ENCODE data around the gene SYCP2L. TPM values are rescaled to one million over a fixed set of nuclear protein-coding genes. Genes with fewer than 3 reads are reported as not detected.
"Not testable (repeated sequence)": the region's sequence is repeated elsewhere in the genome, so short reads cannot be mapped to it uniquely, and the experiment has no call there.

Gene SYCP2L
- total RNA-seq, 1 donor from 2014 or later, result 1.00 TPM

DNA sequence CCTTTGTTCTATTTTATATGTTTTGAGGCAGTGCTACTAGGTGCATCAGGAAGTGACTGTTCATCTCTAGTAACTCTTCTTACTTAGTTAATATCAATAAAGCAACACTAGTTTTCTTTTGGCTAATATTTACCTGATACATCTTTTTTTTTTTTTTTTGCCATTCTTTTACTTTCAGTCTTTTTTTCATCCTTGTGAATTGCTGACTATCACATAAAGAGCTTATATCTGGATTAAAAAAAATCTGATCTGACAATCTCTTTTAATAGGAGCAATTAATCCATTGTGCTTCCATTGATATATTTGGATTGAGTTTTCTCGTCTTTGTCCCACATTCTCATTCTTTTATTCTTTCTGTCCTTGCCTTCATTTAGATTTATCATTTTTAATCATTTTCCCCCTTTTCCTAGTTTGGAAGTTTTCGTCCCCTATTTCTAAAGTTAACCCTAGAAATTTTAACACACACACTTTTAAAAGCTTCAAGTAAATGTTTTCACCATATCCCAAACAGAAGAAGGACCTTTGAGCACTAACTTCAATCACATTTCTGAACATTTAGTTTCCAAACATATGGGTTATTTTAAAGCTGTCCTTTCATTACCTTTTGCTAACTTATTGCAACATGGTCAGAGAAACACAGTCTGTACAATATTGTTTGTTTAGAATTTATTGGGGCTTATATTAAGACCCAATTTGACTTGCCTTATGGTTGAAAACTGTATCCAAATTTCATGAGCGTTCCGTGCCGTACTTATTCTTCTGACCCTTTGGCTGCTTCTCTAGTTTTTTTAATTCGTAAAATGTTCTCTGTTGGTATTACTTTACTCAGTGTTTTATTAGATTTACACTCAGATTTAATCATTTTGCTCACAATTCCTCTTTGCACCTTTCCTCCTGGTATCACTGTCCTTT lies 63.0 kb downstream of the SYCP2L start:
- intact Hi-C loops (cut with DNase I), result loop anchor here (10.0 kb wide), 1 partner anchor 625 kb away; no protein-coding TSS in a partner anchor

DNA sequence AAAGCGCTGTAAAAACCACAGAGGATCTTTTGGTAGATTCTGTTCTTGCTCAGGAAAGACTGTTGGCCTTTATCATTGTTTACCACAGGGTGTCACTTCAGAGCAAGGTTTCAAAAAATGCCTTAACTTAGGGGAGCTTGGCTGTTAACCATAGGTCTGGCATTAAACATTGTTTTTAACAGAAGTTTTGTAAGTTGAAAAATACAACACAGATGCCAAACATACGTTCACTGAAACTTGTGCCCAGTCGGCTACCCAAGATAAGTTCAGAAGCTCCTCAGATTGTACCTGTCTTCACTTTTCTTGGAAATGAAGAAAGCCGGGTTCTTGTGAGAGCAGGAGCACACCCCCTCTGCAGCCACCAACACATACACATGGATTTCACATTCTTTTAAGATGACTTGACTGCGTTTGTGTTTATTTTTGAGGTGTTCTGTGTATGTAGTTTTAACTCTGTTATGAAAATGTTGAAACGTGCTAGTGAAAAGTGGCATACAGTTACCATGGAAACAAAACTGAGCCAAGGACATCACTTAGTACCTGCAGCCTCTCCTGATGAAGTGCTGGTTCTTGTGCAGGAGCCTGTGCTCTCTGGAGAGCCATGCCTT lies 64.9 kb downstream of the SYCP2L start:
- intact Hi-C loops (cut with DNase I), result loop anchor here (10.0 kb wide), 1 partner anchor 623 kb away; no protein-coding TSS in a partner anchor

More for the DNA sequence above, 63.0 kb downstream of the SYCP2L start:
- DNase-seq (ENCODE audit: low spot score), result no peak

DNA sequence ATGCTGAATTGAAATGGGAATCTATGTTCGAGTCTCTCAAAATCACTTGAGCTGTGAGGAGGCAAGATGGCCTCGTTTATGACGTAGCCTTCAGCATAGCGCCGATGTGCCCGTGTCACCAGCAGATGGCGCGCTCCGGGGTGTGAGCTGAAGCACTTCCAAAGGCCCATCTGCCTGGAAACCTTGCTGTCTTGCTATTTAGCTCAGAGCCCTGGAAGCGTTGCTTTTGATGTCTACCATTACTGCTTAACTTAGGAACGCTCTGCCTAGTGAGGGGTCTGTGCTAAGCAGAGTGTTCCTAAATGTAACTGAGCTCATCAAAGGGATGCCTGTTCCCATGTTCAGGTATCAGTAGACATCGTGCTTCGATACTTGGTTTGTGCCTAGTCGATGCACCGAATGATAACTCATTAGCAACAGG lies 67.7 kb downstream of the SYCP2L start:
- intact Hi-C loops (cut with DNase I), result loop anchor here (2.0 to 10.0 kb wide), 2 partner anchors 112 to 620 kb away; no protein-coding TSS in a partner anchor
- DNase-seq (ENCODE audit: low spot score), result no peak

More for the DNA sequence above, 64.9 kb downstream of the SYCP2L start:
- DNase-seq (ENCODE audit: low spot score), result no peak

DNA sequence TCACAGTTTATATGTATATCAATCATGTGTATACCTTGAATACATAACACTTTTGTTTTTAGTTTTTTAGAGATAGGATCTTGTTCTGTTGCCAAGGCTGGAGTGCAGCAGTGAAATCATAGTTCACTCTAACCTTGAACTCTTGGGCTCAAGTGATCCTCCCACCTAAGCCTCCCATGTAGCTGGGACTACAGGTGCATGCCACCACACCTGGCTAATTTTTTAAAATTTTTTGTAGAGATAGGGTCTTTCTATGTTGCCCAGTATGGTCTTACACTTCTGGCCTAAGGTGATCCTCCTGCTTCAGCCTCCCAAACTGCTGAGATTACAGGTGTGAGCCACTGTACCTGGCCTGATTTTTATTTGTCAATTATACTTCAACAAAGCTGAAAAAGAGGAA lies 69.9 kb downstream of the SYCP2L start:
- no peak for DNase-seq (ENCODE audit: low spot score)
- intact Hi-C loops (cut with DNase I), result loop anchor here (10.0 kb wide), 1 partner anchor 618 kb away; no protein-coding TSS in a partner anchor

DNA sequence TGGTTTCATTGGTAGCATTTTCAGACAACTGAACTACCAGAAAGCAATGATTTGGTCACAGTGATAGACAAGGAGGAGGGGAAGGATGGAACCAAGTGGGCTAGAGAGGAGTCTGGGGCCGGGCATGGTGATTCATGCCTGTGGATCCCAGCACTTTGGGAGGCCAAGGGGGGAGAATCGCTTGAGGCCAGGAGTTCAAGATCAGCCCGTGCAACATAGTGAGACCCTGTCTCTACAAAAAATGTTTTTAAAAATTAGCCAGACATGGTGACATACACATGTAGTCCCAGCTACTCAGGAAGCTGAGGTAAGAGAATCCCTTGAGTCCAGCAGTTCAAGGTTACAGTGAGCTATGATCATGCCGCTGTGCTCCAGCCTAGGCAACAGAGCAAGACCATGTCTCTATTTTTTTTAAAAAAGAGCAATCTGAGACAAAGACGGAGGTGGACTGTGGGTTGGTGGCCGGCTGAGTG lies 70.6 kb downstream of the SYCP2L start:
- intact Hi-C loops (cut with DNase I), result loop anchor here (10.0 kb wide), 1 partner anchor 617 kb away; no protein-coding TSS in a partner anchor
- DNase-seq (ENCODE audit: low spot score), result no peak

DNA sequence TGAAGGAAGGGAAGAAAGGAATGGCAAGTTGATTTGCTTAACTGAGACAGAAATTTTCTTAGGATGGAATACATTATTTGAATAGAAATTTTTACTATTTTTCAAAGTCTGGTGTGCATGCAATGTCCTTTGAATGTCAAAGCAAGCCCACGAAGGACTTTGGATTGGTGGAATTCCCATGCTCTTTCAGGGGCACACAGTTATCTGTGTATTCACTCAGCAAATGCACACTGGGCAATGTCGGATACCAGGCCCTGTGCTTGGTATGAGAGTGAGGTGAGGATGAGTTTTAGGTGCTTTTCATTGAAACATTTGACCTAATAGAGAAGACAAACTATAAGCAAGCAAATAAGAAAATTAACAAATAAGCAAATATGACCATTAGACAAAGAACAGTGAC lies 73.3 kb downstream of the SYCP2L start:
- intact Hi-C loops (cut with DNase I), result no loop called here

DNA sequence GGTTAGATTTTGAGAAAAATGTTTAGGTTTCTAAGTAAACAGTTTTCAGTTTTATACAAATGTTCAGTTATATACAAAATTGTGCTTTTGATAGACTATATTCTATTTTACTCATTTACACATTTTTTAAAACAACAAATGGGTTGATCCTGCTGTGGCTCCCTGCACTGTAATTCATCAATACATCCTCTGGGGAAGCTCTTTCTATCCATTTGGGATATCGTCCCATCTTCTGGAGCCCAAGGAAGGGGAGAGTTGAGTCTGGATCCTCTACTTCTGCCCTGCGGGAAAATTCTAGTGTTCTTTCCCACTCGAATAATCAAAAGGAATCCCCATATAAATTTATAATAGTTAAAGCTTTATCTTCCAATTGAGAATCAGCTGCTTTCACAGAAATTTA lies 75.0 kb downstream of the SYCP2L start:
- intact Hi-C loops (cut with DNase I), result no loop called here
- DNase-seq (ENCODE audit: low spot score), result no peak

More for the DNA sequence above, 73.3 kb downstream of the SYCP2L start:
- DNase-seq (ENCODE audit: low spot score), result no peak

DNA sequence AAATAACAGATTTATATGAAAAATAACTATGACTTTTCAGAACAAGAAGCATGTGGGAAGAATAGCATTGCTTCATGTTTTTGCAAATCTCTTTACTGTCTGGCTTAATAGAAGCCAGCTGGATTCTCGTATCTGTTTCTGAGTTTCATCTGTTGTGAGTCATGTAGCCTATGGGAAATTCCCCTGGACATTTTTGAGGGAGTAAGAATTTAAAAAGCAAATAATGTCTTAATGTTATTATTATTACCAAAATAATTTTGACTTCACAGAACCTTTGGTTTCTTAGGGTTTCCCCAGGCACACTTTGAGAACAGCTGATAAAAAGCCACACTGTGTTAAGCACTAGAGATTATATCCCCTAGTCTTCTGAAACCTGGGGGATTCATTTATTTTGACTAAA lies 75.8 kb downstream of the SYCP2L start:
- intact Hi-C loops (cut with DNase I), result no loop called here

DNA sequence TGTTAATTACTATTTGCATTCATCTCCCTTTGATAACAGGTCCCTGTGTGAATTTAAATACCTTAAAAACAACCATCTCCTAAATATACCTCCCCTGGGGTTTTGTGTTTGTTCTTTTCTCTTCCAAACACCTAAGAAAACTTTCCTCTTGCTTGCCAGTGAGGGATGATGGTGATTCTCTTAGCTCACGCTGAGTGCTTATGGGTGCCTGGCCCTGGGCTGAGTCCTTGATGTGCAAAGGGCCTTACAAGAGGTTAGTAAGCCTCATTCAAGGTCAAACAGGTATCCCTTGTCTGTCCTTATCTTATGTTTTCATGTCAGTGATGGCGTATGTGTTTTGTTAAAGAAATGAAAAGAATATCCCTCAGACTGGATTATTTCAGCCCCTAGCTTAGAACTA lies 76.3 kb downstream of the SYCP2L start:
- DNase-seq (ENCODE audit: low spot score), result no peak
- intact Hi-C loops (cut with DNase I), result no loop called here

More for the DNA sequence above, 75.8 kb downstream of the SYCP2L start:
- no peak for DNase-seq (ENCODE audit: low spot score)

DNA sequence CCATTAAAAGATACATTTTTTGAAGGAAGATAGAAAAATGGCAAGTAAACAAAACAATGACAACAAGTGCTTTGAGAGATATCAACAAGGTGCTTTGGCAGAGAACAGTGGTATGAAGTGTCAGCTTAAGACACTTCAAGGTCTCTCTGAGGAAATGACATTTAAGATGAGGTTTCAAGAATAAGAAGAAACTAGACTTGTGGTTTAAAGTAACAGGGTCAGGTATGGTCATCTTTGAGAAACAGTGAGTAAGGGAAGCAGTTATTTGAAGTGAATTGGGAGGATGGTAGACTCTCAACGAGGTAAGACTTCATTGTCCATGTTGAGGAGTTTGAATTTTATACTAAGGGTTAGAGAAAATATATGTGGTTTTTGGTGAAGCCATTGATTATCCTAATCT lies 77.8 kb downstream of the SYCP2L start:
- no peak for DNase-seq (ENCODE audit: low spot score)
- intact Hi-C loops (cut with DNase I), result no loop called here

DNA sequence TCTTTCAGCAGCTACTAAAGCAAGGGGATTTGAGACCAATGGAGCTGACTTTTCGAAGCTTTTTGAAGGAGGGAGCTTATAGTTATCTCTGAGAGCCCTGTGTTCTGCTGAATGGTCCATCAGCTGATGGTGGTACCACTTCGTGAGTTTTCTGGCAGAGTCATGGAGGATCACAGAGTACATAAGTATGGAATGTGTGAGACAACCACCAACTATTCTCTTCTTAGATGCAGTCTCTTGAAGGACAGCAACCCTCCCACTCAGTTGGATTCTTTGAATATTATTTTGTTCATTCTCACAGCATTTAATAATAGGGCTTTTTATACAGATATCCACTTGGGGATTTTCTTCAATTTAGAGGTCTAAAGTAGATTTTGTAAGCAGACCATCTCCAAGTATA lies 81.9 kb downstream of the SYCP2L start:
- intact Hi-C loops (cut with DNase I), result no loop called here
- no peak for DNase-seq (ENCODE audit: low spot score)

DNA sequence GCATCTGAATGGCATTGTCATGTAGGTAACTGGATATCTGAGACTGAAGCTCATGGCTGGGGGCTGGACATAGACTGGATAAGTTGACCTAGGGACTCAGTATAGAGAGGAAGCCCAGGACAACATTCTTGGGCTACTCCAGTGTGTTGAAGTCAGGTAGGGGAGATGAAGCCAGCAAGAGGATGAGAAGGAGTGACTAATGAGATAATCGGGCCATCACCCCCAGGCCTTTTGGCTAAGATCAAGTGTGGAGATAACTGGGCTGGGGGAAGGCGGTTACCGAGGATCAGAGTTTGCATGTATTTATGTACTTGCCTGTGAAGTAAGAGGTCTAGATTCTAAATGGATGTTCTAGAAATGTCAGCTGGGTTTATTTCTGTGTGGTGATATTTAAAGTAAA lies 83.9 kb downstream of the SYCP2L start:
- no peak for DNase-seq (ENCODE audit: low spot score)
- intact Hi-C loops (cut with DNase I), result no loop called here

DNA sequence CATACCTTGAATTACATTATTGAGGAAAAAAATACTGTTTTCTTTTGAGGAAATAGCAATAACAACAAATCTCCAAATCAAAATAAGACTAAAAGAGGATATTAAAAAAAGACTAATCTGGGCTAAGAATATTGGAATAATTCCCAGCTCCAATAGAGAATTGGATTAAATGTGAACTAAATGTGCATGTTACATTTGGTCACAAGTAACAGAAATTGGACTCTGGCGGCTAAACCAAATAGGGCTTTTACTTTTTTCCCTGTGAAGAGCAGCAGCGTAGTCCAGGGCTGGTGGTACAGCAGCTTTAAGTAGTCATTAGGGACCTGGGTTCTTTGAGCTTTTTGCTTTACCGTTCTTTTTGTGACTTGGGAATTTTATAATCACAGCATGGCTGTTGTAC lies 85.3 kb downstream of the SYCP2L start:
- no peak for DNase-seq (ENCODE audit: low spot score)
- intact Hi-C loops (cut with DNase I), result no loop called here

DNA sequence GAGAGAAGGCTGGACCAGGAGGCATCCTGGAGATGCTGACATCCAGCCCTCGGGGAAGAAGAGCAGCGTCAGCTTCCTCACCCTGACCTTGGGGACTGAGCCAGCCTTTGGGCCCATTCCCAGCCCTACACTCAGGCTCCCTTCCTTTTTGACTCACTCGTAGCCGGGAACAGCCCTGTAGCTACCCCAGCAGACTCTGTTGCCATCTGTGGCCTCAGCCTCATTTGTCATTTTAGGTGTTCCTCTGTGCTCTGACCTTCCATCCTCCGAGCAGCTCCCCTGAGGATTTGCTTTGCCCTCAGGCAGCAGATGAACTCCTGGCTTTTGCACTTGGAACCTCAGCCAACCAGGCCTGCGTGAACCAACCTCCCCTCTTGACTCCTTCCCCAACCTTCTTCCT lies 89.7 kb downstream of the SYCP2L start:
- DNase-seq (ENCODE audit: low spot score), result no peak
- intact Hi-C loops (cut with DNase I), result no loop called here

DNA sequence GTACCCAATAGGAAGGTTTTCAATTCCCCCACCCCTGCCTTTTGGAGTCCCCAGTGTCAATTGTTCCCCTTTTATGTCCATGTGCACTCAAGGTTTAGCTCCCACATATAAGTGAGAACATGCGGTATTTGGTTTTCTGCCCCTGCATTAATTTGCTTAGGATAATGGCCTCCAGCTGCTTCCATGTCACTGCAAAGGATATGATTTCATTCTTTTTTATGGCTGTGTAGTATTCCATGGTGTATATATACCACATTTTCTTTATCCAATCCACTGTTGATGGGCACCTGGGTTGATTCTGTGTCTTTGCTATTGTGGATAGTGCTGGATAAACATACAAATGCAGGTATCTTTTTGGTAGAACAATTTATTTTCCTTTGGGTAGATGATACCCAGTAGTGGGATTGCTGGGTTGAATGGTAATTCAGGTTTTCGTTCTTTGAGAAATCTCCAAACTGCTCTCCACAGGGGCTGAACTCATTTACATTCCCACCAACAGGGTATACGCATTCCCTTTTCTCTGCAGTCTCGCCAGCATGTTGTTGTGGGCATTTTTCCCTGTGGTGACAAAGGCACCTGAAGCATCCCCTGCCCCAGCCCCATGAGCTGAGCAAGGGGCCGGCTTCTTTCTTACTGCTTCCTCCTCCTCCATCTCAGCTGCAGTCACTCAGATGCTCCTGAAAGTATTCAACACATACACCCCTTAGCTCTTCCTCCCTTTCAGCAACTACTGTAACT lies 90.5 kb downstream of the SYCP2L start:
- DNase-seq (ENCODE audit: low spot score), result no peak
- intact Hi-C loops (cut with DNase I), result no loop called here

DNA sequence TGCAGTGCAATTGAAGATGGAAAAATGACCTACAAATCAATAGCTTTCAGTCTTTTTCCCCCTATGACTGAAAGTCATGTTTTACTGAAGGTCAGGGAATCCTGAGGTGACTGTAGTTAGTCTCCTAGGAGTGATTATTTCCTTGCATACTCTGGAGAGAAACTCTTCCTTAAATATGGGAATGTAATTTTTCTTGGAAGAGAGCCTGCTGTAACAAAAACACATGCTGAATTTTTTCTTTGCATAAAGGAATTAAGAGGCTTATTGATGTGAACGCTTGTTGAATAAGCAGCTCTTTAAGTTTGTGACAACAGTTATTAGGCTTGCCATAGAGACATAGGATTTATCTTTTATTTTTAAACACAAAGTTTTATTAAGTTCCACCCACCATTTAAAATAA lies 92.8 kb downstream of the SYCP2L start:
- intact Hi-C loops (cut with DNase I), result no loop called here
- no peak for DNase-seq (ENCODE audit: low spot score)

DNA sequence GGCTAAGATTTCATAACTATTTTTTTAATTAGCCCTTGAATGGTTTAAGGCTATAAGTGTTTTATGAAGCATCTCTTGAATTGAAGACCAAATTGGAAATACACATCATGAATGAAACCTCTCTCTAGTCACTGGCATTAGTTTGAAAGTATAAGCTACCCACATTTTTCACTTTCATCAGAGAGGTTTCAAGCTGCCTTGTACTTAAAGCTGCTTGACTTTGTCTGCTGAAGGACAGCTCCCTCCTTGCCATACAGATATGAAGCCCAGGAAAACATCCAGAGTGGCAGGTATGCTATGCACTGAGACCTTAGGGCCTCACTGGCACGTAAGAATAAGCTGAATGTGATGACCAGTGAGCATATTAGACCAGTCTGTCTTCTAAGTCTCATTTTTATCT lies 94.6 kb downstream of the SYCP2L start:
- intact Hi-C loops (cut with DNase I), result no loop called here
- no peak for DNase-seq (ENCODE audit: low spot score)

DNA sequence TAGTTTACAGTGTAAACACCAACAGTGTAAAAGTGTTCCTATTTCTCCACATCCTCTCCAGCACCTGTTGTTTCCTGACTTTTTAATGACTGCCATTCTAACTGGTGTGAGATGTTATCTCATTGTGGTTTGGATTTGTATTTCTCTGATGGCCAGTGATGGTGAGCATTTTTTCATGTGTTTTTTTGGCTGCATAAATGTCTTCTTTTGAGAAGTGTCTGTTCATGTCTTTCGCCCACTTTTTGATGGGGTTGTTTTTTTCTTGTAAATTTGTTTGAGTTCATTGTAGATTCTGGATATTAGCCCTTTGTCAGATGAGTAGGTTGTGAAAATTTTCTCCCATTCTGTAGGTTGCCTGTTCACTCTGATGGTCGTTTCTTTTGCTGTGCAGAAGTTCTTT lies 98.1 kb downstream of the SYCP2L start:
- DNase-seq (ENCODE audit: low spot score); intact Hi-C loops (cut with DNase I): not testable (repeated sequence)

DNA sequence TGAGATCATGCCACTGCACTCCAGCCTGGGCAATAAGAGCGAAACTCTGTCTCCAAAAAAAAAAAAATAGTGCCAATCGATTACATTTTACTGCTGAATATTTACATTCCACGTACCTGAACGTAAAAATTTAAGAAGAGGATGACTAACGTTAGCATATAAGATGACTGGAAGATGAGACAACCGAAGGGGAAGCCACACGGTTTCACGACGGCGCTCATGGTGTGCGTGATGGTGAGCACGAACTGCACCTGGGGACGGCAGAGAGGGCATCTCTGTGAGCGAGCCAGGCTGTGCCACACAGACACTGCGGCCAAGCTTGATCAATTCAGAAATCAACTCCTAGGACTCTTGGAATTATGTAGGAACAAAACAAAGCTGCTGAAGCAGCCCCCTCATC lies 102.7 kb downstream of the SYCP2L start:
- intact Hi-C loops (cut with DNase I), result no loop called here
- DNase-seq (ENCODE audit: low spot score), result no peak

DNA sequence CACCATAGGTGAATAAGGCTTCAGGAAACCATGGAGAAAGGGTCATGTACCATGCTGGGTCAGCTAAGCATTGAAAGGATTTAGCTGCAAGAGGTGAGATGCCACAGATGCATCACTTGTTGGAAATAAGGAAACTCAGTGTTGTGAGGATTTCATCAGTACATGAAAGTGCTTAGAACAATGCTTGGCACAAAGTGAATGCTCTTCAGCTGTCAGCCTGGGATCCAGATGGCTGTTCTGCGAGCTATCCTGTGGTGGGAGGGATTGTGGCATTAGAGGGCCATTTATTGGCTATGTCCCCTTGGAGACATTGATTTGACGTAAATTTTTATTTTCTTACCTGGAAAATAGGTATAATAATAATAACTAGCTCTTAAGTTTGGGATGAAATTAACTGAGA lies 104.3 kb downstream of the SYCP2L start:
- DNase-seq (ENCODE audit: low spot score), result no peak
- intact Hi-C loops (cut with DNase I), result no loop called here

Data from cardiac septum (tissue), 1 donor.